Measurements from ENCODE around the gene ABCG2. TPM values are rescaled to one million over a fixed set of nuclear protein-coding genes. Genes with fewer than 3 reads are reported as not detected.

Gene ABCG2
- 1 to 10 TPM; 1.8 to 4.4 TPM for total RNA-seq

- ATAC-seq: peak; percentile 82
- H3K4me3 Mint-ChIP-seq: peak within 1 kb of the TSS; percentile 81
- H3K27ac Mint-ChIP-seq: peak within 1 kb of the TSS; percentile 63
- peaks cover 26% of the 10 kb centered on the region for H3K27me3 Mint-ChIP-seq
- no peaks in the 10 kb centered on the region for H3K36me3 Mint-ChIP-seq
- H3K9me3 Mint-ChIP-seq (ENCODE audit: low read depth): no peaks in the 10 kb centered on the region
- peak; percentile 63 for DNase-seq
- peaks cover 15% of the 10 kb centered on the region for H3K4me1 Mint-ChIP-seq
- CTCF ChIA-PET: no interaction called here
These were observed at the start of gene ABCG2 for GRCh38 chr4:88158489-88159228. Gene ABCG2, minus strand, starts transcription at chr4:88158639. Its CDS starts 18,644 bp downstream, at chr4:88139995.

GRCh38 chr4:88208156-88208555 lies 49.7 kb upstream of the ABCG2 start:
- no peak overlapping the region for H3K4me3 Mint-ChIP-seq
- ATAC-seq (no peak), DNase-seq (no peak)
- peaks cover 18% of the 10 kb centered on the region for H3K27me3 Mint-ChIP-seq
- no peaks in the 10 kb centered on the region for H3K9me3 Mint-ChIP-seq (ENCODE audit: low read depth)
- peaks cover 7% of the 10 kb centered on the region for H3K4me1 Mint-ChIP-seq
- H3K36me3 Mint-ChIP-seq: no peaks in the 10 kb centered on the region
- no peak overlapping the region for H3K27ac Mint-ChIP-seq
- CTCF ChIA-PET: interaction anchor here (1.7 to 6.9 kb wide), 4 partner anchors 9 to 308 kb away, joined by 4 to 64 read pairs (median 6); no protein-coding TSS in a partner anchor

- Mint-ChIP-seq H3K9me3 (ENCODE audit: low read depth) (no peaks in the 10 kb centered on the region), H3K4me1 (peaks cover 7% of the 10 kb centered on the region), H3K36me3 (no peaks in the 10 kb centered on the region), H3K27ac (no peak overlapping the region), H3K27me3 (peaks cover 25% of the 10 kb centered on the region), H3K4me3 (no peak overlapping the region)
- CTCF ChIA-PET: interaction anchor here (0.9 to 6.9 kb wide), 6 partner anchors 9 to 309 kb away, joined by 3 to 64 read pairs (median 4); no protein-coding TSS in a partner anchor
- DNase-seq: no peak
- ATAC-seq: no peak
These were observed 48.7 kb upstream of the ABCG2 start for GRCh38 chr4:88207171-88207570.

- CTCF ChIA-PET: interaction anchor here (2.1 kb wide), 1 partner anchor 311 kb away, joined by 5 read pairs; no protein-coding TSS in a partner anchor
- no peak overlapping the region for H3K27ac Mint-ChIP-seq
- peaks cover 3% of the 10 kb centered on the region for H3K4me1 Mint-ChIP-seq
- H3K4me3 Mint-ChIP-seq: no peak overlapping the region
- no peaks in the 10 kb centered on the region for H3K36me3 Mint-ChIP-seq
- peaks cover 27% of the 10 kb centered on the region for H3K27me3 Mint-ChIP-seq
- no peaks in the 10 kb centered on the region for H3K9me3 Mint-ChIP-seq (ENCODE audit: low read depth)
- DNase-seq (no peak), ATAC-seq (no peak)
These were observed 46.4 kb upstream of the ABCG2 start for GRCh38 chr4:88204882-88205281.

GRCh38 chr4:88202443-88202842 lies 44.0 kb upstream of the ABCG2 start:
- peaks cover 3% of the 10 kb centered on the region for H3K4me1 Mint-ChIP-seq

GRCh38 chr4:88200186-88200585 lies 41.7 kb upstream of the ABCG2 start:
- Mint-ChIP-seq H3K4me1 (peaks cover 8% of the 10 kb centered on the region), H3K36me3 (no peaks in the 10 kb centered on the region), H3K27ac (no peak overlapping the region), H3K9me3 (ENCODE audit: low read depth) (no peaks in the 10 kb centered on the region), H3K4me3 (no peak overlapping the region), H3K27me3 (peaks cover 23% of the 10 kb centered on the region)
- CTCF ChIA-PET: no interaction called here
- DNase-seq: no peak
- ATAC-seq: no peak

More at GRCh38 chr4:88202443-88202842, 44.0 kb upstream of the ABCG2 start:
- ATAC-seq (no peak), DNase-seq (no peak)
- CTCF ChIA-PET: interaction anchor here (1.3 kb wide), 1 partner anchor 168 kb away, joined by 3 read pairs; no protein-coding TSS in a partner anchor
- Mint-ChIP-seq H3K9me3 (ENCODE audit: low read depth) (no peaks in the 10 kb centered on the region), H3K27me3 (peaks cover 27% of the 10 kb centered on the region), H3K36me3 (no peaks in the 10 kb centered on the region), H3K4me3 (no peak overlapping the region), H3K27ac (no peak overlapping the region)

- Mint-ChIP-seq H3K4me1 (peaks cover 8% of the 10 kb centered on the region), H3K4me3 (no peak overlapping the region), H3K27me3 (peaks cover 5% of the 10 kb centered on the region), H3K36me3 (no peaks in the 10 kb centered on the region), H3K27ac (no peak overlapping the region), H3K9me3 (ENCODE audit: low read depth) (no peaks in the 10 kb centered on the region)
- CTCF ChIA-PET: interaction anchor here (0.7 to 3.0 kb wide), 3 partner anchors 11 to 386 kb away, joined by 3 to 12 read pairs (median 6); no protein-coding TSS in a partner anchor
- ATAC-seq: no peak
- DNase-seq: no peak
These were observed 38.2 kb upstream of the ABCG2 start for GRCh38 chr4:88196523-88197185.

- Mint-ChIP-seq H3K27me3 (peaks cover 3% of the 10 kb centered on the region), H3K27ac (no peak overlapping the region), H3K4me1 (peaks cover 8% of the 10 kb centered on the region), H3K4me3 (no peak overlapping the region), H3K36me3 (no peaks in the 10 kb centered on the region), H3K9me3 (ENCODE audit: low read depth) (no peaks in the 10 kb centered on the region)
- CTCF ChIA-PET: interaction anchor here (3.0 kb wide), 1 partner anchor 15 kb away, joined by 12 read pairs; no protein-coding TSS in a partner anchor
- DNase-seq (no peak), ATAC-seq (no peak)
These were observed 37.5 kb upstream of the ABCG2 start for GRCh38 chr4:88196013-88196365.

GRCh38 chr4:88195328-88196012 lies 37.0 kb upstream of the ABCG2 start:
- Mint-ChIP-seq H3K4me3 (no peak overlapping the region), H3K27me3 (peaks cover 3% of the 10 kb centered on the region), H3K9me3 (ENCODE audit: low read depth) (no peaks in the 10 kb centered on the region), H3K27ac (no peak overlapping the region), H3K36me3 (no peaks in the 10 kb centered on the region), H3K4me1 (peaks cover 8% of the 10 kb centered on the region)
- no peak for ATAC-seq
- DNase-seq: no peak
- CTCF ChIA-PET: interaction anchor here (3.0 kb wide), 1 partner anchor 16 kb away, joined by 12 read pairs; no protein-coding TSS in a partner anchor

GRCh38 chr4:88191404-88191803 lies 33.0 kb upstream of the ABCG2 start:
- Mint-ChIP-seq H3K4me1 (peaks cover 17% of the 10 kb centered on the region), H3K27ac (no peak overlapping the region), H3K9me3 (ENCODE audit: low read depth) (no peaks in the 10 kb centered on the region), H3K27me3 (peaks cover 5% of the 10 kb centered on the region), H3K36me3 (no peaks in the 10 kb centered on the region), H3K4me3 (no peak overlapping the region)
- ATAC-seq (no peak), DNase-seq (no peak)
- CTCF ChIA-PET: interaction anchor here (1.5 kb wide), 1 partner anchor 21 kb away, joined by 4 read pairs; no protein-coding TSS in a partner anchor

- ATAC-seq (no peak), DNase-seq (no peak)
- H3K4me1 Mint-ChIP-seq: peaks cover 14% of the 10 kb centered on the region
- H3K4me3 Mint-ChIP-seq: no peak overlapping the region
- no peak overlapping the region for H3K27ac Mint-ChIP-seq
- H3K36me3 Mint-ChIP-seq: no peaks in the 10 kb centered on the region
- CTCF ChIA-PET: no interaction called here
- no peaks in the 10 kb centered on the region for H3K9me3 Mint-ChIP-seq (ENCODE audit: low read depth)
- peaks cover 10% of the 10 kb centered on the region for H3K27me3 Mint-ChIP-seq
These were observed 31.6 kb upstream of the ABCG2 start for GRCh38 chr4:88189881-88190585.

GRCh38 chr4:88189418-88189738 lies 30.9 kb upstream of the ABCG2 start:
- CTCF ChIA-PET: no interaction called here
- Mint-ChIP-seq H3K4me1 (peaks cover 14% of the 10 kb centered on the region), H3K9me3 (ENCODE audit: low read depth) (no peaks in the 10 kb centered on the region), H3K27me3 (peaks cover 10% of the 10 kb centered on the region), H3K36me3 (no peaks in the 10 kb centered on the region), H3K4me3 (no peak overlapping the region), H3K27ac (no peak overlapping the region)
- DNase-seq (no peak), ATAC-seq (no peak)
